GM21717 (cell line): ENCODE results near the gene DCBLD1.

Source experiments
- ATAC-seq: cut with Tn5 transposase; IDR thresholded peaks from one replicate; pipeline ENCODE4 v1.9.1; 2021; ENCODE audit warnings: mild to moderate bottlenecking, moderate library complexity; ENCODE audit not compliant: unreplicated experiment

The DCBLD1 gene

GRCh38 chr6:117521791-117522502, 39.5 kb downstream of the DCBLD1 start:
- ATAC-seq = no peak

- ATAC-seq = no peak
Observed at GRCh38 chr6:117525607-117526006, 43.1 kb downstream of the DCBLD1 start.

- no peak for ATAC-seq
Observed at GRCh38 chr6:117530467-117531242, 48.2 kb downstream of the DCBLD1 start.

GRCh38 chr6:117531346-117531745, 48.9 kb downstream of the DCBLD1 start:
- ATAC-seq = no peak

- ATAC-seq = no peak
Observed at GRCh38 chr6:117531809-117532725, 49.6 kb downstream of the DCBLD1 start.

- no peak for ATAC-seq
Observed at GRCh38 chr6:117533775-117534174, 51.3 kb downstream of the DCBLD1 start.

GRCh38 chr6:117534974-117535373, 52.5 kb downstream of the DCBLD1 start:
- ATAC-seq = no peak

GRCh38 chr6:117536317-117536716, 53.8 kb downstream of the DCBLD1 start:
- no peak for ATAC-seq

GRCh38 chr6:117538615-117539014, 56.1 kb downstream of the DCBLD1 start:
- no peak for ATAC-seq

GRCh38 chr6:117540670-117541069, 58.2 kb downstream of the DCBLD1 start:
- ATAC-seq = no peak

- no peak for ATAC-seq
Observed at GRCh38 chr6:117542493-117542892, 60.0 kb downstream of the DCBLD1 start.

GRCh38 chr6:117544716-117545115, 62.2 kb downstream of the DCBLD1 start:
- no peak for ATAC-seq

- no peak for ATAC-seq
Observed at GRCh38 chr6:117545161-117545595, 62.7 kb downstream of the DCBLD1 start.

- ATAC-seq = no peak
Observed at GRCh38 chr6:117546674-117547073, 64.2 kb downstream of the DCBLD1 start.

- ATAC-seq = no peak
Observed at GRCh38 chr6:117547688-117548621, 65.5 kb downstream of the DCBLD1 start.

- peak; percentile 40 for ATAC-seq
Observed at GRCh38 chr6:117548797-117549301, 66.4 kb downstream of the DCBLD1 start.

GRCh38 chr6:117549611-117550010, 67.1 kb downstream of the DCBLD1 start:
- ATAC-seq = no peak

GRCh38 chr6:117550078-117550600, 67.7 kb downstream of the DCBLD1 start:
- no peak for ATAC-seq

- no peak for ATAC-seq
Observed at GRCh38 chr6:117550618-117551242, 68.3 kb downstream of the DCBLD1 start.
